VCaP (cell line): ENCODE data around the gene MT2A.
A peak's percentile ranks its signal among the peaks of the same experiment; 100 is the strongest.

ENCODE experiments used
- H3K27ac ChIP-seq: fragments of 450-650 bp; 2 replicates; pipeline ENCODE4 v1.5.1; 2017
- TF ChIP-seq, protein P1 (sequence below): fragments of 450-650 bp; conservative IDR thresholded peaks from 2 replicates; pipeline ENCODE4 v1.5.1; 2017; ENCODE audit warnings: mild to moderate bottlenecking, moderate library complexity

The MT2A gene

DNA sequence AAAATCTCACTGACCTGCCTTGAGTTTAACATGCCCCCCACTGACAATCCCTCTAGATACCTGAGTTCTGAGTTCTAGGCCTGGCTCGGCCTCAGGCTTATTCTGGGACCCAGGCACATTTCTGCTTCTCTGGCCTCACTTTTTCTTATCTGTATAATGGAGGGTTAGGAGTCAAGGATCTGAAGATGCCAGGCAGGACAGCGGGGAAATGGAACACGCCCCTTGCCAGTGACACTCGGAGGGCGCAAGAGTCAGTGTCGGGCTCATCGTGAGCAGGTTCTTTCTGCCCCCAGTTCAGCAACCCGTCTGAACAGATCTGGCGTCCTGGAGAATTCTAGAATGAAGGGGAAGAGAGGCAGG lies 19.6 kb upstream of the MT2A start:
- TF ChIP-seq, protein P1, sequence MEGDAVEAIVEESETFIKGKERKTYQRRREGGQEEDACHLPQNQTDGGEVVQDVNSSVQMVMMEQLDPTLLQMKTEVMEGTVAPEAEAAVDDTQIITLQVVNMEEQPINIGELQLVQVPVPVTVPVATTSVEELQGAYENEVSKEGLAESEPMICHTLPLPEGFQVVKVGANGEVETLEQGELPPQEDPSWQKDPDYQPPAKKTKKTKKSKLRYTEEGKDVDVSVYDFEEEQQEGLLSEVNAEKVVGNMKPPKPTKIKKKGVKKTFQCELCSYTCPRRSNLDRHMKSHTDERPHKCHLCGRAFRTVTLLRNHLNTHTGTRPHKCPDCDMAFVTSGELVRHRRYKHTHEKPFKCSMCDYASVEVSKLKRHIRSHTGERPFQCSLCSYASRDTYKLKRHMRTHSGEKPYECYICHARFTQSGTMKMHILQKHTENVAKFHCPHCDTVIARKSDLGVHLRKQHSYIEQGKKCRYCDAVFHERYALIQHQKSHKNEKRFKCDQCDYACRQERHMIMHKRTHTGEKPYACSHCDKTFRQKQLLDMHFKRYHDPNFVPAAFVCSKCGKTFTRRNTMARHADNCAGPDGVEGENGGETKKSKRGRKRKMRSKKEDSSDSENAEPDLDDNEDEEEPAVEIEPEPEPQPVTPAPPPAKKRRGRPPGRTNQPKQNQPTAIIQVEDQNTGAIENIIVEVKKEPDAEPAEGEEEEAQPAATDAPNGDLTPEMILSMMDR: no peak
- H3K27ac ChIP-seq: peak overlapping the region; percentile 48

- TF ChIP-seq, protein P1: 0 out of 2 replicates have a peak, but pooled peaks have one; percentile 12
- H3K27ac ChIP-seq: peak within 1 kb of the TSS; percentile 48
These were observed 19.0 kb upstream of the MT2A start, which contains the start of gene MT3 for GRCh38 chr16:56589141-56590039. MT3 (plus strand) TSS chr16:56589528; CDS start chr16:56589591, 63 bp downstream.

GRCh38 chr16:56591377-56592060 lies 16.9 kb upstream of the MT2A start:
- no peak overlapping the region for H3K27ac ChIP-seq

DNA sequence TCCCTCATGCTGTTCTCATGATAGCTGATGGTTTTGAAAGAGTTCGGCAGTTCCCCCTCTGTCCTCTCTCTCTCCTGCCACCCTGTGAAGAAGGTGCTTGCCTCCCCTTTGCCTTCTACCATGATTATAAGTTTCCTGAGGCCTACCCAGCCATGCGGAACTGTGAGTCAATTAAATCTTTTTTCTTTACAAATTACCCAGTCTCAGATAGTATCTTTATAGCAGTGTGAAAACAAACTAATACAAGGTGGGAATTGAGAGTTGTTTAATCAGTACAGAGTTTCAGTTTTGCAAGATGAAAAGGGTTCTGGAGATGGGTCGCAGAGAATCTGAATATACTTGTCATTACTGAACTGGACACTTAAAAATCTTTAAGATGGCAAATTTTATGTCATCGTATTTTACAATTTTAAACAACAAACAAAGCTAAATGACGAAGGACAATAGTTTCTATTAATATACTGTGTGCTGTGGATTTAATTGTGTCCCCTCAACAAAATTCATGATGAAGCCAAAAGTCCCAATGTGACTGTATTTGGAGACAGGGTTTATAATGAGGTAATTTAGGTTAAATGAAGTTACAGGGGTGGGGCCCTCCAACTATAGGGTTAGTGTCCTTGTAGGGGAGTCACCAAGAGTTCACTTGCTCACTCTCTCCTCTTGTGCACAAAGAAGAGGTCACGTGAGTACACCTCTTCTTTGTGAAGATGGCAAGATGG lies 14.7 kb upstream of the MT2A start:
- H3K27ac ChIP-seq: no peak overlapping the region
- TF ChIP-seq, protein P1: no peak

More at GRCh38 chr16:56591377-56592060, 16.9 kb upstream of the MT2A start:
- TF ChIP-seq, protein P1: no peak

GRCh38 chr16:56594292-56594619 lies 14.1 kb upstream of the MT2A start:
- H3K27ac ChIP-seq: no peak overlapping the region
- TF ChIP-seq, protein P1: no peak

GRCh38 chr16:56600398-56600999 lies 7.9 kb upstream of the MT2A start:
- TF ChIP-seq, protein P1: peak; percentile 74
- H3K27ac ChIP-seq: no peak overlapping the region
